Thoracic aorta (tissue), 2 donors: ENCODE measurements around the gene RAB37. TPM values are rescaled to one million over a fixed set of nuclear protein-coding genes. Genes with fewer than 3 reads are reported as not detected.

ENCODE experiments used
- ATAC-seq: fragments of 150-250 bp; one replicate; pipeline ENCODE4 v1.8.0; 2017; ENCODE audit warnings: low read depth; ENCODE audit not compliant: insufficient number of reproducible peaks, low FRiP score
- DNase-seq: peaks from one replicate; pipeline ENCODE4 v3.0.0-alpha.2; 2020; ENCODE audit warnings: low spot score
- H3K27ac ChIP-seq, 2 donors: fragments of 200-600 bp; sonication (generic); 1 replicate in 1 of 2; 2 replicates in 1 of 2; pipeline ENCODE4 v1.5.1; 2016; ENCODE audit warnings: mild to moderate bottlenecking in 2 of 2, moderate library complexity in 2 of 2
- H3K27me3 ChIP-seq: fragments of 200-600 bp; sonication (generic); replicated peaks from 2 replicates; pipeline ENCODE4 v1.6.0; 2016; ENCODE audit warnings: mild to moderate bottlenecking; ENCODE audit not compliant: insufficient read depth
- H3K36me3 ChIP-seq: fragments of 200-600 bp; sonication (generic); one replicate; pipeline ENCODE4 v1.5.1; 2016
- H3K4me1 ChIP-seq, 2 donors: fragments of 200-600 bp; sonication (generic); 1 replicate in 1 of 2; 2 replicates in 1 of 2; pipeline versions ENCODE4 v1.5.1 to v1.6.0; 2016; ENCODE audit warnings: low read depth in 2 of 2, mild to moderate bottlenecking in 1 of 2; ENCODE audit not compliant: control insufficient read depth in 1 of 2
- H3K4me3 ChIP-seq: fragments of 200-600 bp; sonication (generic); 2 replicates; pipeline ENCODE4 v1.5.1; 2016; ENCODE audit warnings: mild to moderate bottlenecking
- H3K9me3 ChIP-seq: fragments of 200-600 bp; sonication (generic); 2 replicates; pipeline ENCODE4 v1.5.1; 2016
- CTCF ChIP-seq: fragments of 200-600 bp; sonication (generic); IDR thresholded peaks from one replicate; pipeline ENCODE4 v1.5.1; 2019; ENCODE audit warnings: antibody characterized with exemption
- total RNA-seq, 2 donors: library from RNA; depleted of rRNA; stranded (reverse); fragments of >200 nt; gene quantifications; one replicate each; pipeline versions ENCODE4 v1.1.0 to v1.2.3, GENCODE V29; 2016

The RAB37 gene
- total RNA-seq, 2 donors from 2014 or later: 2.2 to 3.2 TPM

DNA sequence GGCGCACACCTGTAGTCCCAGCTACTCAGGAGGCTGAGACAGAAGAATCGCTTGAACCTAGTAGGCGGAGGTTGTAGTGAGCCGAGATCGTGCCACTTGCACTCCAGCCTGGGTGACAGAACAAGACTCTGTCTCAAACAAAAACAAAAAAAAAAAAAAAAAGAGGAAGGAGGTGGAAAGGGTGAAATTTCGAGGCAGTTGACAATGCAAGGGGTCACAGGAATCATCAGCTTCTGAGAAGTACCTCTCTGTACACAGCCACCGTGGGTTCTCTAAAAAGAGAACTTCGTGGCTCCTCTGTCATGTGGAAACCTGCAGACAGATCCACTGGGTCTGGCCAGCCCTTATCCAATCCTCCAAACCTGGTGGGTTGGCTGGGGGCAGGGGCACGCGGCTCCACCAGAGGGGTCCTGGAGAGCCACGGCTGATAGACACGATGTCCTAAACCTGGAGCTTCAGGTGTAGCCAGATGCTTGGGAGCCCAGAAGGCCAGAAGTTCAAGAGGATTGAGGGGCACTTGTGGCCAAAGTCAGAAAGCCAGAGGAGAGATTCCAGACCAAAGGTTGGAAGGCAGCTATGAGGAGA is 23.8 kb upstream of the RAB37 start:
- TF ChIP-seq CTCF: no peak
- Histone ChIP-seq H3K4me1 (no peaks in the 10 kb centered on the region), H3K27me3 (no peaks in the 10 kb centered on the region), H3K4me3 (no peak overlapping the region), H3K27ac (no peak overlapping the region), H3K9me3 (no peaks in the 10 kb centered on the region), H3K36me3 (no peaks in the 10 kb centered on the region)
- no peak for ATAC-seq
- DNase-seq: no peak

DNA sequence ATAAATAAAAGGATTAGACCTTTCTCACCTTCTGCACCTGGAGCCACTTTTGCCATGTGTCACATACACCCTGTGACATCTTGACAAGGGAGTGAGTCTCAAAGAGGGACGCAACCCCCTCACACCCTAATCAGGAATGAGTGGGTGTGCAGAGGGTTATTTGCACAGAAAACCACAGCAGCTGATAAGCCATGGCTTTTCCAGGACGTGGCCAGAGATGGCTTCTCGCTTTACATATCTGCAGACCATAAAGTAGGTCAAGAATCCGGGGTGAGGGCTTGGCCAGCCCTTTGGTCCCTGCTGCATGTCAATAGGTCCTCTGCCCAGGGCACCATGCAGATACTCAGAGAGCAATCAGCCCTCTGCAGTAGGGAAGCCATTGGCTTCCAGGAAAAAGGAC is 21.9 kb upstream of the RAB37 start:
- no peak overlapping the region for H3K4me3 ChIP-seq
- H3K36me3 ChIP-seq: no peaks in the 10 kb centered on the region
- no peaks in the 10 kb centered on the region for H3K27me3 ChIP-seq
- no peak overlapping the region for H3K27ac ChIP-seq
- DNase-seq: no peak
- ATAC-seq: no peak
- no peaks in the 10 kb centered on the region for H3K4me1 ChIP-seq
- H3K9me3 ChIP-seq: no peaks in the 10 kb centered on the region
- TF ChIP-seq CTCF: no peak

- ATAC-seq (no peak), DNase-seq (no peak)
- Histone ChIP-seq H3K4me1 (no peaks in the 10 kb centered on the region), H3K9me3 (no peaks in the 10 kb centered on the region), H3K36me3 (no peaks in the 10 kb centered on the region), H3K4me3 (no peak overlapping the region), H3K27ac (no peak overlapping the region), H3K27me3 (no peaks in the 10 kb centered on the region)
- no peak for TF ChIP-seq CTCF
These were observed 16.6 kb upstream of the RAB37 start for GRCh38 chr17:74720506-74720905.

DNA sequence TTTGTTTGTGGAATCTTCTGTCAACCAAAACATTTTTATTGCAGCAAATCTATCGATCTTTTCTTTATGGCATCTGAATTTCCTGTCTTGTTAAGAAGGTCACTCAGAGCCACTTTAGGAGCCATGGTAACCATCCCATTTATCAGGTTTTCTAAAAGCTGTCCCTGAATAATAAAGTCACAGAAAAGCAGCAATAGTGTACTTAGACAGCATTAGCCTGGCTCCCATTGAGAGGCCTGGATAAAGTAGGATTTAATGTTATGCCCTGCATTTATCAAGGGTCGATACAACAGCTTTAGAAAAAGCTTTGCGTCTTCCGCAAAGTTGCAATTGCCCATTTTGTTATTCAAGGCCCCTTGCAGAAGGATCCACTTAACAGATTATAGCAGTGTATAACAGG is 14.3 kb upstream of the RAB37 start:
- DNase-seq: no peak
- Histone ChIP-seq H3K4me1 (no peaks in the 10 kb centered on the region), H3K27me3 (no peaks in the 10 kb centered on the region), H3K9me3 (no peaks in the 10 kb centered on the region), H3K27ac (no peak overlapping the region), H3K36me3 (no peaks in the 10 kb centered on the region), H3K4me3 (no peak overlapping the region)
- TF ChIP-seq CTCF: no peak
- no peak for ATAC-seq

DNA sequence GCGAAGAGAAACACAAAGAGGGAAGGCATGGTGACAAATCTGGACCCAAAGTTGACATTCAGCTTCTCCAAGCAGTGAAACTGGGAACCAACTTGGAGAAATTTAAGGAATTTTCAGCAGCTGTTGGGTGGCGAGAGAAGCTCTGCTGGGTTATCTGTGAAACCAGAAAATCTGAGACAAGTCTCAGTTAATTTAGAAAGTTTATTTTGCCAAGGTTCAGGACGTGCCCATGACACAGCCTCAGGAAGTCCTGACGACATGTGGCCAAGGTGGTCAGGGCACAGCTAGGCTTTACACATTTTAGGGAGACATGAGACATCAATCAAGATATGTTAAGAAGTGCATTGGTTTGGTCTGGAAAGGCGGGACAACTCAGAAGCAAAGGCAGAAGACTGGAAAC is 13.2 kb upstream of the RAB37 start:
- H3K9me3 ChIP-seq: no peaks in the 10 kb centered on the region
- H3K27ac ChIP-seq: no peak overlapping the region
- no peaks in the 10 kb centered on the region for H3K4me1 ChIP-seq
- ATAC-seq (no peak), DNase-seq (no peak)
- H3K36me3 ChIP-seq: no peaks in the 10 kb centered on the region
- TF ChIP-seq CTCF: no peak
- H3K27me3 ChIP-seq: no peaks in the 10 kb centered on the region
- H3K4me3 ChIP-seq: no peak overlapping the region
